Measurements from ENCODE around the gene ARSH. TPM values are rescaled to one million over a fixed set of nuclear protein-coding genes. Genes with fewer than 3 reads are reported as not detected.

The ARSH gene, protein sequence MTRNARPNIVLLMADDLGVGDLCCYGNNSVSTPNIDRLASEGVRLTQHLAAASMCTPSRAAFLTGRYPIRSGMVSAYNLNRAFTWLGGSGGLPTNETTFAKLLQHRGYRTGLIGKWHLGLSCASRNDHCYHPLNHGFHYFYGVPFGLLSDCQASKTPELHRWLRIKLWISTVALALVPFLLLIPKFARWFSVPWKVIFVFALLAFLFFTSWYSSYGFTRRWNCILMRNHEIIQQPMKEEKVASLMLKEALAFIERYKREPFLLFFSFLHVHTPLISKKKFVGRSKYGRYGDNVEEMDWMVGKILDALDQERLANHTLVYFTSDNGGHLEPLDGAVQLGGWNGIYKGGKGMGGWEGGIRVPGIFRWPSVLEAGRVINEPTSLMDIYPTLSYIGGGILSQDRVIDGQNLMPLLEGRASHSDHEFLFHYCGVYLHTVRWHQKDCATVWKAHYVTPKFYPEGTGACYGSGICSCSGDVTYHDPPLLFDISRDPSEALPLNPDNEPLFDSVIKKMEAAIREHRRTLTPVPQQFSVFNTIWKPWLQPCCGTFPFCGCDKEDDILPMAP
- not detected for polyA plus RNA-seq (2013, experiment 1 of 2)
- not detected for polyA plus RNA-seq (2013, experiment 2 of 2)

DNA sequence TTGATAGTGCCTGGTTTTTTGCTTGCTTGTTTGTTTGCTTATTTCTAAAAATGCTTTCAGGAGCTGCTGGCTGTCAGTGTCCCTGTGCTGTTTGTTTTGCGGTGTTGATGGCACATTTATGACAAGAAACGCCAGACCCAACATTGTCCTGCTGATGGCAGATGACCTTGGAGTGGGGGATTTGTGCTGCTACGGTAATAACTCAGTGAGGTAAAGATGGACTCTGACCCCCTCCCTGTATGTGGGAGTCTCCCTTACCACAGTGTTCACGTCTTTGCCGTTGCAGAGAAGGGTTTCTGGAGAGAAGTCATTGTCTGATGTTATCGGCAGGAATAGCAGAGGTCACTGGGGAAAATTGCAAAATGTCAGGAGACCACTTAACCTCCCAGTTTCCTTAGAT lies at the start of gene ARSH:
TSS of gene ARSH (plus strand) at position 52 of the 400 bp plus-strand sequence. CDS start at position 119, 67 bp downstream.
- WGBS, 2 donors (ENCODE audit: extremely low coverage in 2 of 2, insufficient read length in 2 of 2, insufficient replicate concordance in 1 of 2) = no CpG with 5 or more reads among the region's 6 CpGs
- H4K91ac ChIP-seq (ENCODE audit: low read depth, low read length, poor library complexity) = no peak within 1 kb of the TSS

DNA sequence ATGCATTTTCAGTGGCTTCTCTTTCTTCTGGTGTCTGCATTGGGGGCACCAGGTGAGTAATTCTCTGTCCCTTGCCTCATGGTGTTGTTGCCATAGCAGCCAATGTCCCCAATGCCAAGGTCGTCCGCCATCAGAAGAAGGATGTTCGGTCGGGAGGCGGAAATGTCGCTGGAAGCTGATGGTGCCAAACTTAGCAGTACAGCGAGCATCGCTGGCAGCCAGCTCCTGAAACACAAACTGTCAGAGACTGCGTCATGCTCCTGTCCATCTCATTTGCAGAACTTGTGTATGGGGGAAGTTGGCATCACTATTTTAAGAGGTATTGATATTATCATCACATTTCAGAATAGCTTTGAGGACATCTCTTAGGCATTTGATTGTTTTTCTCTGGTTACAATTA lies 48.1 kb upstream of the ARSH start:
- no peak overlapping the region for H3K4me2 ChIP-seq (ENCODE audit: insufficient read depth, low read length, poor library complexity, severe bottlenecking)
- H2BK120ac ChIP-seq (ENCODE audit: low read depth, low read length) = no peak overlapping the region
- no peak overlapping the region for H3K18ac ChIP-seq (ENCODE audit: low read length)
- no peak overlapping the region for H2BK5ac ChIP-seq (ENCODE audit: low read length)
- H3K4ac ChIP-seq (ENCODE audit: low read length) = no peak overlapping the region
- no peaks in the 10 kb centered on the region for H3K36me3 ChIP-seq (replicated peaks in 1 of 2; ENCODE audit: control insufficient read depth in 2 of 2, insufficient read depth in 2 of 2, low read length in 2 of 2)
- H4K8ac ChIP-seq (ENCODE audit: low read depth, low read length) = no peak overlapping the region
- H3K9ac ChIP-seq (ENCODE audit: low read depth, low read length, poor library complexity) = no peak overlapping the region
- no peak overlapping the region for H2BK12ac ChIP-seq (ENCODE audit: low read length)
- H3K27ac ChIP-seq (replicated peaks; ENCODE audit: low read length) = no peak overlapping the region
- no peaks in the 10 kb centered on the region for H3K4me1 ChIP-seq (ENCODE audit: control insufficient read depth in 2 of 2, insufficient read depth in 1 of 2, low read depth in 1 of 2, low read length in 2 of 2)
- no peak overlapping the region for H3K14ac ChIP-seq (ENCODE audit: low read length)
- no peak overlapping the region for H3K23ac ChIP-seq (ENCODE audit: low read depth, low read length, poor library complexity)
- no CpG with 5 or more reads among the region's 9 CpGs for WGBS, 2 donors (ENCODE audit: extremely low coverage in 2 of 2, insufficient read length in 2 of 2, insufficient replicate concordance in 1 of 2)
- no peaks in the 10 kb centered on the region for H3K27me3 ChIP-seq (ENCODE audit: control insufficient read depth in 3 of 3, insufficient read depth in 3 of 3, low read depth in 1 of 3, low read length in 3 of 3)
- H2AFZ ChIP-seq (ENCODE audit: low read length) = no peak overlapping the region
- no peaks in the 10 kb centered on the region for H3K79me1 ChIP-seq (ENCODE audit: low read depth, low read length)
- DNase-seq (ENCODE audit: low spot score) = no peak
- H3K9me3 ChIP-seq (replicated peaks in 1 of 2; ENCODE audit: control insufficient read depth in 2 of 2, insufficient read depth in 1 of 2, low read depth in 1 of 2, low read length in 2 of 2) = no peaks in the 10 kb centered on the region
- no peak overlapping the region for H3K4me3 ChIP-seq (ENCODE audit: low read length in 2 of 2)
- H2AK5ac ChIP-seq (ENCODE audit: low read depth, low read length) = no peak overlapping the region
- no peak overlapping the region for H4K91ac ChIP-seq (ENCODE audit: low read depth, low read length, poor library complexity)
- H2BK15ac ChIP-seq (ENCODE audit: low read length) = no peak overlapping the region

More for the DNA sequence above, at the start of gene ARSH:
- no peak within 1 kb of the TSS for H2BK5ac ChIP-seq (ENCODE audit: low read length)
- H2BK12ac ChIP-seq (ENCODE audit: low read length) = no peak within 1 kb of the TSS
- H4K8ac ChIP-seq (ENCODE audit: low read depth, low read length) = no peak within 1 kb of the TSS
- H2AK5ac ChIP-seq (ENCODE audit: low read depth, low read length) = no peak within 1 kb of the TSS
- H3K9ac ChIP-seq (ENCODE audit: low read depth, low read length, poor library complexity) = no peak within 1 kb of the TSS
- no peak within 1 kb of the TSS for H3K23ac ChIP-seq (ENCODE audit: low read depth, low read length, poor library complexity)
- H3K9me3 ChIP-seq (replicated peaks in 1 of 2; ENCODE audit: control insufficient read depth in 2 of 2, insufficient read depth in 1 of 2, low read depth in 1 of 2, low read length in 2 of 2) = no peaks in the 10 kb centered on the region
- no peak within 1 kb of the TSS for H2BK120ac ChIP-seq (ENCODE audit: low read depth, low read length)
- no peak within 1 kb of the TSS for H2BK15ac ChIP-seq (ENCODE audit: low read length)
- H3K27ac ChIP-seq (replicated peaks; ENCODE audit: low read length) = no peak within 1 kb of the TSS
- H3K4me3 ChIP-seq (ENCODE audit: low read length in 2 of 2) = no peak within 1 kb of the TSS
- H3K18ac ChIP-seq (ENCODE audit: low read length) = no peak within 1 kb of the TSS
- no peak within 1 kb of the TSS for H3K14ac ChIP-seq (ENCODE audit: low read length)
- no peak for DNase-seq (ENCODE audit: low spot score)
- no peak within 1 kb of the TSS for H3K4ac ChIP-seq (ENCODE audit: low read length)
- H3K4me1 ChIP-seq (ENCODE audit: control insufficient read depth in 2 of 2, insufficient read depth in 1 of 2, low read depth in 1 of 2, low read length in 2 of 2) = no peaks in the 10 kb centered on the region
- no peaks in the 10 kb centered on the region for H3K36me3 ChIP-seq (replicated peaks in 1 of 2; ENCODE audit: control insufficient read depth in 2 of 2, insufficient read depth in 2 of 2, low read length in 2 of 2)
- H3K27me3 ChIP-seq (ENCODE audit: control insufficient read depth in 3 of 3, insufficient read depth in 3 of 3, low read depth in 1 of 3, low read length in 3 of 3) = no peaks in the 10 kb centered on the region
- no peak within 1 kb of the TSS for H3K4me2 ChIP-seq (ENCODE audit: insufficient read depth, low read length, poor library complexity, severe bottlenecking)
- H3K79me1 ChIP-seq (ENCODE audit: low read depth, low read length) = no peaks in the 10 kb centered on the region
- no peak within 1 kb of the TSS for H2AFZ ChIP-seq (ENCODE audit: low read length)

DNA sequence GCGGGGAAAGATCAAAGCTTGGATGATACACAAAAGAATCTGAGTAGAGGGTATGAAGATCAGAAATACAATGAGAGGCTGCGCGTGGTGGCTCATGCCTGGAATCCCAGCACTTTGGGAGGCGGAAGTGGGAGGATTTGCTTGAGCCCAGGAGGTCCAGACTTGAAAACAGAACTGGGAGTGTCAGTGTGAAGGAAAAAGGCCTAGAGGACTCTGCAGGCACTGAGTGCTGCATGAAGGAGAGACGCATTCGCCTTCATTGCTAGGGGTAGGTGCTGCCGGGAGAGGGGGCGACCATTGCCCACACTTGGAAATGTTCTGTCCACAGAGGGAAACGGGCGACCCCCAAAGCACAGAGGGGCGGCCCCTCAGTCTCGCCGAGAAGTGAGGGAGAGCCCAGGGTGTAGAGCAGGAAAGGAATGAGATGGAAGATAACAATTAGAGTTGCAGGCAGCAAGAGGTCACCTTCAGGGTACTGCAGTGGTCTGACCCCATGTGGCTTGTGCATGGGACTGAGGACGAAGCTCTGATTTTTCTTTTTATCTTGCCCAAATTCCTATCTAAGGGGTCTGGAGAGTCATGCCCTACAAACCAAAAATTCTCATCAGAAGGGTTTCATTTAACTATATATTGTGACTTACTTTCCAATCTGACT lies 45.4 kb upstream of the ARSH start:
- H3K27me3 ChIP-seq (ENCODE audit: control insufficient read depth in 3 of 3, insufficient read depth in 3 of 3, low read depth in 1 of 3, low read length in 3 of 3) = no peaks in the 10 kb centered on the region
- no peaks in the 10 kb centered on the region for H3K36me3 ChIP-seq (replicated peaks in 1 of 2; ENCODE audit: control insufficient read depth in 2 of 2, insufficient read depth in 2 of 2, low read length in 2 of 2)
- H3K4me3 ChIP-seq (ENCODE audit: low read length in 2 of 2) = no peak overlapping the region
- no peak overlapping the region for H2AFZ ChIP-seq (ENCODE audit: low read length)
- H3K9me3 ChIP-seq (replicated peaks in 1 of 2; ENCODE audit: control insufficient read depth in 2 of 2, insufficient read depth in 1 of 2, low read depth in 1 of 2, low read length in 2 of 2) = no peaks in the 10 kb centered on the region
- H3K14ac ChIP-seq (ENCODE audit: low read length) = no peak overlapping the region
- H3K9ac ChIP-seq (ENCODE audit: low read depth, low read length, poor library complexity) = no peak overlapping the region
- H2BK12ac ChIP-seq (ENCODE audit: low read length) = no peak overlapping the region
- no peak overlapping the region for H3K4ac ChIP-seq (ENCODE audit: low read length)
- no peak overlapping the region for H2AK5ac ChIP-seq (ENCODE audit: low read depth, low read length)
- H4K8ac ChIP-seq (ENCODE audit: low read depth, low read length) = no peak overlapping the region
- H2BK5ac ChIP-seq (ENCODE audit: low read length) = no peak overlapping the region
- H3K4me2 ChIP-seq (ENCODE audit: insufficient read depth, low read length, poor library complexity, severe bottlenecking) = no peak overlapping the region
- H3K18ac ChIP-seq (ENCODE audit: low read length) = no peak overlapping the region
- peaks cover 0 to 2% of the 10 kb centered on the region in 2 donors for H3K4me1 ChIP-seq (ENCODE audit: control insufficient read depth in 2 of 2, insufficient read depth in 1 of 2, low read depth in 1 of 2, low read length in 2 of 2)
- DNase-seq (ENCODE audit: low spot score) = no peak
- no peak overlapping the region for H4K91ac ChIP-seq (ENCODE audit: low read depth, low read length, poor library complexity)
- H3K27ac ChIP-seq (replicated peaks; ENCODE audit: low read length) = no peak overlapping the region
- WGBS, 2 donors (ENCODE audit: extremely low coverage in 2 of 2, insufficient read length in 2 of 2, insufficient replicate concordance in 1 of 2) = no CpG with 5 or more reads among the region's 14 CpGs
- no peak overlapping the region for H3K23ac ChIP-seq (ENCODE audit: low read depth, low read length, poor library complexity)
- no peak overlapping the region for H2BK120ac ChIP-seq (ENCODE audit: low read depth, low read length)
- H2BK15ac ChIP-seq (ENCODE audit: low read length) = no peak overlapping the region
- H3K79me1 ChIP-seq (ENCODE audit: low read depth, low read length) = no peaks in the 10 kb centered on the region

DNA sequence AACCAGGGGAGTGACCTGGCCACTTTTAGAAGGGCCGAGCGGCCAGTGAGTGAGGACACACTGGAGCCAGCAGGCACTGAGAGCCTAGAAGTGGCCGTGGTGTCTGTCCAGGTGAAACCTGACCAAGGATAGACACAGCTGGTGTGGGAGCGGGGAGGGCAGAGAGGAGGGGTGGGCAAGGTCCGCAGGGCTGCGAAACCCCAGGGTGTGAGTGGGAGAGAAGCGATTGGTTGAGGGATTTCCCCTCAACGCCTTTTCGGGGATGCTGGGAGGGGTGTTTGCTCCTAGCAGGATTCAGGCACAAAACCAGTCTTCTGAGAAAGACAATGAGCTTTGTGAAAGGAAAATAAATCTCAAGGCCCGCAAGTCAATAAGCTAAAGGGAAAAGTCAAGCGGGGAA lies 44.0 kb upstream of the ARSH start:
- no peaks in the 10 kb centered on the region for H3K27me3 ChIP-seq (ENCODE audit: control insufficient read depth in 3 of 3, insufficient read depth in 3 of 3, low read depth in 1 of 3, low read length in 3 of 3)
- H3K4me2 ChIP-seq (ENCODE audit: insufficient read depth, low read length, poor library complexity, severe bottlenecking) = no peak overlapping the region
- no peak overlapping the region for H3K4me3 ChIP-seq (ENCODE audit: low read length in 2 of 2)
- H2BK120ac ChIP-seq (ENCODE audit: low read depth, low read length) = no peak overlapping the region
- H3K36me3 ChIP-seq (replicated peaks in 1 of 2; ENCODE audit: control insufficient read depth in 2 of 2, insufficient read depth in 2 of 2, low read length in 2 of 2) = no peaks in the 10 kb centered on the region
- H3K4ac ChIP-seq (ENCODE audit: low read length) = no peak overlapping the region
- DNase-seq (ENCODE audit: low spot score) = no peak
- H4K8ac ChIP-seq (ENCODE audit: low read depth, low read length) = no peak overlapping the region
- peak overlapping the region; percentile 5 for H2AFZ ChIP-seq (ENCODE audit: low read length)
- peaks cover 0 to 2% of the 10 kb centered on the region in 2 donors for H3K4me1 ChIP-seq (ENCODE audit: control insufficient read depth in 2 of 2, insufficient read depth in 1 of 2, low read depth in 1 of 2, low read length in 2 of 2)
- no peak overlapping the region for H2BK15ac ChIP-seq (ENCODE audit: low read length)
- WGBS, 2 donors (ENCODE audit: extremely low coverage in 2 of 2, insufficient read length in 2 of 2, insufficient replicate concordance in 1 of 2) = no CpG with 5 or more reads among the region's 11 CpGs
- no peaks in the 10 kb centered on the region for H3K79me1 ChIP-seq (ENCODE audit: low read depth, low read length)
- H2AK5ac ChIP-seq (ENCODE audit: low read depth, low read length) = no peak overlapping the region
- peak overlapping the region; percentile 28 for H3K18ac ChIP-seq (ENCODE audit: low read length)
- no peak overlapping the region for H4K91ac ChIP-seq (ENCODE audit: low read depth, low read length, poor library complexity)
- no peak overlapping the region for H2BK12ac ChIP-seq (ENCODE audit: low read length)
- no peaks in the 10 kb centered on the region for H3K9me3 ChIP-seq (replicated peaks in 1 of 2; ENCODE audit: control insufficient read depth in 2 of 2, insufficient read depth in 1 of 2, low read depth in 1 of 2, low read length in 2 of 2)
- no peak overlapping the region for H3K27ac ChIP-seq (replicated peaks; ENCODE audit: low read length)
- no peak overlapping the region for H2BK5ac ChIP-seq (ENCODE audit: low read length)
- H3K9ac ChIP-seq (ENCODE audit: low read depth, low read length, poor library complexity) = no peak overlapping the region
- no peak overlapping the region for H3K14ac ChIP-seq (ENCODE audit: low read length)
- H3K23ac ChIP-seq (ENCODE audit: low read depth, low read length, poor library complexity) = no peak overlapping the region

Data from neuronal stem cell (in vitro differentiated cells).